Right lobe of liver (tissue), 4 donors: ENCODE results near the gene NDUFA13.

Experiments
- POLR2A ChIP-seq: fragments of 450-650 bp; IDR thresholded peaks from one replicate; pipeline ENCODE4 v1.6.1; 2017; ENCODE audit warnings: antibody characterized with exemption, mild to moderate bottlenecking
- TF ChIP-seq, protein P1 (sequence below), 4 donors: fragments of 200-600 bp in 3 of 4; fragments of 450-650 bp in 1 of 4; IDR thresholded peaks; one replicate each; pipeline versions ENCODE4 v1.5.1 to v1.8.0; 2016 to 2022; ENCODE audit warnings: antibody characterized with exemption in 4 of 4, mild to moderate bottlenecking in 2 of 4
- donor health status: DM: no; HTN: no; CAD: no.
- donor health status: DM: no; HTN: no; CAD: no.
- donor health status: DM: no; HTN: yes; CAD: no.

DNA sequence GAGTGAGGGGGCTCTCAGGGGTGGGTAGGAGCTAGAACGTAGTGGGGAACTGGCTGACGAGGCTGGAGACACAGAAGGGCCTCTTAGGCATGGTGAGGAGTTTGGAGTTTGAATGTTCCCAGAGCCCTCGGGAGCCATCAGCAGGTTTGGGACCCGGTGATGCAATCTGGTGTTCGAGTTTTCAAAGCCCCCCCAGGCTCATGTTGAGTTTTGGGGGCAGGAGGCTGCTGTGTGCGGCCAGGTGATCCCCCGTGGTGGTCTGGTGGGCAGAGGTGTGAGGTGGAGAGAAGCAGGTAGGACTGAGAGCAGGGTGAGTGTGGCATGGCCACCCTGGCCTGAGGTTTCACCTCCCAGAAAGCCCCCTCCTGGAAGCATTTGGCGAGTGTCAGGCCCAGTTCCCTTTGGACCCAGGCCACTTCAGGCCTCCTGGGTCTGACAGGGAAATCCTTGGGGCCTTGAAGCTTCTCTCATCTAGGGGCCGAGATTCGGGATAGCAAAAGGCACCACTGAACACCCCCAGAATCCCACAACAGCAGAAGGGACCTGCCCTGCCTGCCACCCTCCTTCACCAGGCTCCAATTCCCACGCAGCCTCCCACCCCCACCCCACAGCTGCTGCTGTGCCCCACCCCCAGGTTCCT lies 13.9 kb downstream of the NDUFA13 start:
- no peak for TF ChIP-seq POLR2A
- TF ChIP-seq, protein P1, sequence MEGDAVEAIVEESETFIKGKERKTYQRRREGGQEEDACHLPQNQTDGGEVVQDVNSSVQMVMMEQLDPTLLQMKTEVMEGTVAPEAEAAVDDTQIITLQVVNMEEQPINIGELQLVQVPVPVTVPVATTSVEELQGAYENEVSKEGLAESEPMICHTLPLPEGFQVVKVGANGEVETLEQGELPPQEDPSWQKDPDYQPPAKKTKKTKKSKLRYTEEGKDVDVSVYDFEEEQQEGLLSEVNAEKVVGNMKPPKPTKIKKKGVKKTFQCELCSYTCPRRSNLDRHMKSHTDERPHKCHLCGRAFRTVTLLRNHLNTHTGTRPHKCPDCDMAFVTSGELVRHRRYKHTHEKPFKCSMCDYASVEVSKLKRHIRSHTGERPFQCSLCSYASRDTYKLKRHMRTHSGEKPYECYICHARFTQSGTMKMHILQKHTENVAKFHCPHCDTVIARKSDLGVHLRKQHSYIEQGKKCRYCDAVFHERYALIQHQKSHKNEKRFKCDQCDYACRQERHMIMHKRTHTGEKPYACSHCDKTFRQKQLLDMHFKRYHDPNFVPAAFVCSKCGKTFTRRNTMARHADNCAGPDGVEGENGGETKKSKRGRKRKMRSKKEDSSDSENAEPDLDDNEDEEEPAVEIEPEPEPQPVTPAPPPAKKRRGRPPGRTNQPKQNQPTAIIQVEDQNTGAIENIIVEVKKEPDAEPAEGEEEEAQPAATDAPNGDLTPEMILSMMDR (IDR thresholded peaks at IDR 0.05): no peak
